Liver (tissue), 9 donors: Measurements from ENCODE around the gene ARID5A. TPM values are rescaled to one million over a fixed set of nuclear protein-coding genes. Genes with fewer than 3 reads are reported as not detected.
"Not testable (repeated sequence)": the region's sequence is repeated elsewhere in the genome, so short reads cannot be mapped to it uniquely, and the experiment has no call there.

Experiments used
- DNase-seq: peaks from one replicate; pipeline ENCODE4 v3.0.0-alpha.2; 2017; ENCODE audit warnings: low spot score
- H3K27ac ChIP-seq, 2 donors: one replicate each; pipeline ENCODE4 v1.7.0; 2013; ENCODE audit warnings: inconsistent platforms in 2 of 2, low read length in 2 of 2, control low read depth in 1 of 2, low read depth in 1 of 2, mild to moderate bottlenecking in 1 of 2
- H3K27me3 ChIP-seq, 4 donors: one replicate each; pipeline versions ENCODE4 v1.6.1 to v1.7.0; 2013; ENCODE audit warnings: low read length in 3 of 4, inconsistent platforms in 1 of 4, mild to moderate bottlenecking in 1 of 4, moderate library complexity in 1 of 4; ENCODE audit not compliant: control insufficient read depth in 4 of 4, insufficient read depth in 4 of 4
- H3K36me3 ChIP-seq, 4 donors: one replicate each; pipeline versions ENCODE4 v1.6.1 to v1.7.0; 2013; ENCODE audit warnings: low read length in 3 of 4, mild to moderate bottlenecking in 3 of 4, low read depth in 1 of 4, moderate library complexity in 1 of 4; ENCODE audit not compliant: control insufficient read depth in 4 of 4, insufficient read depth in 3 of 4
- H3K4me1 ChIP-seq, 4 donors: one replicate each; pipeline versions ENCODE4 v1.6.1 to v1.7.0; 2013; ENCODE audit warnings: low read length in 3 of 4, mild to moderate bottlenecking in 3 of 4, moderate library complexity in 1 of 4; ENCODE audit not compliant: control insufficient read depth in 4 of 4, insufficient read depth in 4 of 4
- H3K4me3 ChIP-seq, 3 donors: one replicate each; pipeline versions ENCODE4 v1.6.1 to v1.7.0; 2013; ENCODE audit warnings: low read length in 3 of 3, control low read depth in 1 of 3, low read depth in 1 of 3, mild to moderate bottlenecking in 1 of 3
- H3K9ac ChIP-seq, 2 donors: one replicate each; pipeline ENCODE4 v1.7.0; 2013; ENCODE audit warnings: low read length in 2 of 2, mild to moderate bottlenecking in 2 of 2, moderate library complexity in 2 of 2, control low read depth in 1 of 2, low read depth in 1 of 2
- H3K9me3 ChIP-seq, 4 donors: one replicate each; pipeline versions ENCODE4 v1.6.1 to v1.7.0; 2013; ENCODE audit warnings: low read length in 3 of 4; ENCODE audit not compliant: control insufficient read depth in 4 of 4
- CTCF ChIP-seq: fragments of 150-350 bp; IDR thresholded peaks from 2 replicates; pipeline ENCODE4 v1.5.1; 2017; ENCODE audit warnings: improper control_type of control experiment, low read depth, low read length; ENCODE audit not compliant: missing input control
- EGR1 ChIP-seq, 2 donors: IDR thresholded peaks; 2 replicates each; pipeline ENCODE4 v1.6.1; 2016 to 2018; ENCODE audit warnings: antibody characterized with exemption in 2 of 2, low read depth in 2 of 2
- JUND ChIP-seq, 2 donors: IDR thresholded peaks; 2 replicates each; pipeline ENCODE4 v1.6.1; 2016; ENCODE audit warnings: antibody characterized with exemption in 2 of 2
- RAD21 ChIP-seq, 2 donors: IDR thresholded peaks; 2 replicates each; pipeline ENCODE4 v1.6.1; 2016; ENCODE audit warnings: antibody characterized with exemption in 2 of 2, mild to moderate bottlenecking in 2 of 2
- RXRA ChIP-seq, 2 donors: IDR thresholded peaks; 2 replicates each; pipeline ENCODE4 v1.6.1; 2017 to 2018; ENCODE audit warnings: antibody characterized with exemption in 2 of 2, mild to moderate bottlenecking in 1 of 2
- TAF1 ChIP-seq: conservative IDR thresholded peaks from 2 replicates; pipeline ENCODE4 v1.6.1; 2016; ENCODE audit warnings: antibody characterized with exemption, mild to moderate bottlenecking
- ZBTB33 ChIP-seq: IDR thresholded peaks from 2 replicates; pipeline ENCODE4 v1.6.1; 2016; ENCODE audit warnings: antibody characterized with exemption
- WGBS: extraction: QIAGEN DNeasy Blood & Tissue Kit; methylation state at CpG from one replicate; pipeline ENCODE4 v1.1.7; 2013; 5-methylcytosine and 5-hydroxymethylcytosine counted together
- polyA plus RNA-seq, 2 donors: library from polyadenylated mRNA; stranded (reverse) in 1 of 2; unstranded in 1 of 2; fragments of 200-250 nt in 1 of 2; fragments of >200 nt in 1 of 2; fragmentation: Nextera tagmentation in 1 of 2; extraction: Ambion mirVana in 1 of 2; gene quantifications; one replicate each; pipeline versions ENCODE4 v1.2.1 to v1.2.3, GENCODE V29; 2013 to 2015
- total RNA-seq, 2 donors: library from RNA; depleted of rRNA; stranded (reverse); fragments of >200 nt; gene quantifications; one replicate each; pipeline ENCODE4 v1.2.3, GENCODE V29; 2014
- TF ChIP-seq, protein P1 (sequence below): IDR thresholded peaks from 2 replicates; pipeline ENCODE4 v1.6.1; 2016; ENCODE audit warnings: antibody characterized with exemption
- donor health status: healthy.
- donor health status: healthy.
- donor health status: healthy.
- donor health status: healthy.
- donor health status: healthy.

Gene ARID5A
- total and polyA plus RNA-seq, 4 donors: 7.4 to 17.8 (median 11.0) TPM

- Histone ChIP-seq H3K9me3 (no peaks in the 10 kb centered on the region), H3K36me3 (peaks cover 0 to 3% (median 1%) of the 10 kb centered on the region in 4 donors), H3K9ac (no peak overlapping the region), H3K4me1 (peaks cover 6 to 47% (median 29%) of the 10 kb centered on the region in 4 donors), H3K27ac (peak overlapping the region; percentile 4 to 35), H3K4me3 (no peak overlapping the region), H3K27me3 (no peaks in the 10 kb centered on the region)
- 90% methylated on average over 18 of the region's 18 CpGs for WGBS
- DNase-seq: no peak
- TF ChIP-seq JUND (IDR thresholded peaks at IDR 0.05): no peak
- no peak for TF ChIP-seq ZBTB33
- TF ChIP-seq RXRA (IDR thresholded peaks at IDR 0.05): no peak
- TF ChIP-seq EGR1 (IDR thresholded peaks at IDR 0.05; ENCODE audit: low read depth in 2 of 2): no peak
Measured at GRCh38 chr2:96552315-96553175, 16.0 kb downstream of the ARID5A start.

DNA sequence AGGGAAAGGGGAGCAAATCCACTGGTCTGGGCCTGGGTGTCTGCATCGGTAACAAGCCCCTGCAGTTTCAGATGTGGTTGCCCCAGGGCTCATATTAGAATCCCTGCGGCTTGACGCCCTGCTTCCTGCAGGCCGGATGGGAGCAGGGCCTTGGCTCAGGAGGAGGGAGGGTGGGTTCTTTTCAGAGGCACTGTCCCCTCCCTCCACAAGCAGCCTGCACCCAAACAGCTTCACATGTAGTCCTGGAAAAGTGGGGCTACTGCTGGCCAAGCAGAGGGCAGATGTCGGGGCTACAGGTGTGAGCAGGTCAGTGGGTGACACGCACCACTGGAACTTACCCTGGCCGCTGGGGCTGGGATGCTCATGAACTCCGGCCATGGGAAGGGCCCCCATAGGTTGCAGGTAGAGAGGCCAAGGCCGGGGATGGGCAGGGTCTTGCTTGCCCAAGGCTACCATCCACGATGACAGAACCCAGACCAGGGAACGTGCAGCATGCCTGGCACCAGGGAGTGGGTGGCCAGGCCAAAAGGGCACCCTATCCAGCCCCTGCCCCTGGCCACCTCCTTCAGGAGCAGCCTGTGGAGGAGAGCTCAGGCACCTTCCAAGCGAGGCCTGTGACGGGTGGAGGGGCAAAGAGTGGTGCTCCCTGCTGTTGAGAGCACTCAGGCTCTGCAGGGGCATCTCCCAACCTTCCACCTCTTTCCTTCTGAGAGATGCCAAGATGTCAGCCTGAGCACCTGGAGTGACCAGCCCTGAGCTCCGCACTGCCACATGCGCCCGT, 16.8 kb downstream of the ARID5A start:
- no peak overlapping the region for H3K27ac ChIP-seq
- H3K36me3 ChIP-seq: peaks cover 0 to 3% (median 1%) of the 10 kb centered on the region in 4 donors
- H3K4me3 ChIP-seq: no peak overlapping the region
- H3K9ac ChIP-seq: no peak overlapping the region
- H3K27me3 ChIP-seq: no peaks in the 10 kb centered on the region
- TF ChIP-seq, protein P1, sequence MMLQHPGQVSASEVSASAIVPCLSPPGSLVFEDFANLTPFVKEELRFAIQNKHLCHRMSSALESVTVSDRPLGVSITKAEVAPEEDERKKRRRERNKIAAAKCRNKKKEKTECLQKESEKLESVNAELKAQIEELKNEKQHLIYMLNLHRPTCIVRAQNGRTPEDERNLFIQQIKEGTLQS: no peak
- peaks cover 6 to 47% (median 29%) of the 10 kb centered on the region in 4 donors for H3K4me1 ChIP-seq
- DNase-seq: no peak
- no peaks in the 10 kb centered on the region for H3K9me3 ChIP-seq
- WGBS: 92% methylated on average over 16 of the region's 16 CpGs

GRCh38 chr2:96553957-96554292, 17.4 kb downstream of the ARID5A start:
- H3K36me3 ChIP-seq, H3K9ac ChIP-seq, H3K27me3 ChIP-seq, H3K4me3 ChIP-seq, DNase-seq, H3K9me3 ChIP-seq: not testable (repeated sequence)
- peak overlapping the region in 1 of 2 donors; percentile 5 for H3K27ac ChIP-seq
- H3K4me1 ChIP-seq: peaks cover 6 to 47% (median 29%) of the 10 kb centered on the region in 4 donors
- 55% methylated on average over 9 of the region's 9 CpGs for WGBS

GRCh38 chr2:96554293-96555145, 18.0 kb downstream of the ARID5A start:
- H3K9ac ChIP-seq: no peak overlapping the region
- DNase-seq: peak; percentile 55
- no peaks in the 10 kb centered on the region for H3K9me3 ChIP-seq
- peak overlapping the region in 1 of 2 donors; percentile 5 for H3K27ac ChIP-seq
- 46% methylated on average over 35 of the region's 35 CpGs for WGBS
- H3K4me3 ChIP-seq: no peak overlapping the region
- TF ChIP-seq RAD21 (IDR thresholded peaks at IDR 0.05): peak; percentile 75 to 88
- no peak for TF ChIP-seq EGR1 (IDR thresholded peaks at IDR 0.05; ENCODE audit: low read depth in 2 of 2)
- TF ChIP-seq TAF1: no peak
- peak; percentile 75 for TF ChIP-seq CTCF
- H3K27me3 ChIP-seq: no peaks in the 10 kb centered on the region
- H3K36me3 ChIP-seq: peaks cover 0 to 3% (median 1%) of the 10 kb centered on the region in 4 donors
- peaks cover 6 to 45% (median 27%) of the 10 kb centered on the region in 4 donors for H3K4me1 ChIP-seq
